Choroid plexus epithelial cell (primary cell): ENCODE data around the gene GPX7.

ENCODE experiments used
- DNase-seq: peaks from one replicate; pipeline ENCODE4 v3.0.0-alpha.2; 2010; ENCODE audit warnings: low read depth
- H3K4me3 ChIP-seq: 2 replicates; pipeline ENCODE4 v1.5.1; 2011; ENCODE audit warnings: low read depth, mild to moderate bottlenecking, control low read depth, low read length, moderate library complexity
- CTCF ChIP-seq: conservative IDR thresholded peaks from 2 replicates; pipeline ENCODE4 v1.5.1; 2011; ENCODE audit warnings: low read depth, mild to moderate bottlenecking, control low read depth, inconsistent platforms, low read length, moderate library complexity

GPX7 gene

DNA sequence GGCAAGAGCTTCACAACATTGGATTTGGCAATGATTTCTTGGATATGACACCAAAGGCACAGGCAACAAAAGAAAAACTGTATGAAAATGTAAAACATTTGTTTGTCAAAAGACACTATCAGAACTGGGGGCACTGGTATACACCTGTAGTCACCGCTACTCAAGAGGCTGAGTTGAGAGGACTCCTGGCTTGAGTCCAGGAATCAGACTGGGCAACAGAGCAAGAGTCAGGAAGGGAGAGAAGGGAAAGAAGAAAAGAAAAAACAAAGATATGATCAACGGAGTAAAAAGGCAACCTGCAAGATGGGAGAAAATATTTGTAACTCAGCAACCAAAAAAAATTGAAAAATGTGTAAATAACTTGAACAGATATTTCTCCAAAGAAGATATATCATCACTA, 43.2 kb upstream of the GPX7 start:
- no peak for DNase-seq
- no peak overlapping the region for H3K4me3 ChIP-seq
- no peak for TF ChIP-seq CTCF

- TF ChIP-seq CTCF: no peak
- no peak overlapping the region for H3K4me3 ChIP-seq
Observed at GRCh38 chr1:52559875-52560274, 42.3 kb upstream of the GPX7 start.

DNA sequence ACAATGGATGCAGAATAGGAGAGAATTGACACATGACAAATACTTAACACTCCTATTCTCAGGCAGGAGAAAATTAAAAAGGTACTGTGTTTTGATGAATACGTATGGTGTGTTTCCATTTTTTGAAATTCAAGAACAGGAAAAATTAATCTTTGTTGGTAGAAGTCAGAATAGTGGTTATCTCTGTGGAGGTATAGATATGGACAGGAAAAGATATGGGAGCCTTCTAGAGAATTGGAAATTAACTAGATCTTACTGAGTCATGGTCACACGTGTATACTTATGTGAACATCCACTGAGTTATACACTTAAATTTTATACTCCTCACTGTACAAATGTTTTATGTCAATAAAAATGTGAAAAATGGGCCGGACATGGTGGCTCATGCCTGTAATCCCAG, 39.4 kb upstream of the GPX7 start:
- no peak overlapping the region for H3K4me3 ChIP-seq
- TF ChIP-seq CTCF: no peak
- DNase-seq: no peak

More at GRCh38 chr1:52559875-52560274, 42.3 kb upstream of the GPX7 start:
- no peak for DNase-seq

- H3K4me3 ChIP-seq: no peak overlapping the region
- peak; percentile 21 for TF ChIP-seq CTCF
- DNase-seq: peak; percentile 41
Observed at GRCh38 chr1:52567943-52568342, 34.2 kb upstream of the GPX7 start.

DNA sequence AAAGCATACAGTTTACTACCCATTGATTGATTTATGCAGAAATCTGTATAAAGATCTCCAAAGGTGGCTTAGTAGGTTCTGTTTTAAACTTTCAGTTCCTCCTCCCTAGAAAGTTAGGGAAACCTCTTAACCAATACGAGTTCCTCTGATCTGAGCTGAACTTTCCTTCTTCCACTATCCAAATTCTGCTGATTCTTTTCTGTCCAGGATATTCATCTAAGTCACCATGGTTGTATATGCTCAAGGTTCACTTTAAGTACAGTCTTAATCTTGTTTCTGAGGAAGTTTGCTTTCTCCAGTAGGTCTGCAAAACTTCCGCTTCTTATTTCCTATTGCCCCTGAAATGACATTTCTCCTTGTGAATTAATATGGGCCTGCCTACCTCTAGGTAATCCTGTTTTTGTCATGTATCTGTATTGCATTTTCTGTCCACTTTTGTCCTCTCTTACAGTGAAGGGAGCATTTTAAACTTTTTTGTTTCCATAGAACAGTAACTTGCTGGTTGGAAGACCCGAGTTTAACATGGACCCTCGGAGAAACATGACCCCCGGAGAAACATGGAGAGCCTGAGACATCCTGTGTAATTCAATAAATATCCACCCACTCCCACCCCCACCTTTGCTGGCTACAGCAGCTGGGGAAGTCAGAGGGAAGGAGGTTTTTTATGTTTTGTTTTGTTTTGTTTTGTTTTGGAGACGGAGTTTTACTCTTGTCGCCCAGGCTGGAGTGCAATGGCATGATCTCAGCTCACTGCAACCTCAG, 32.5 kb upstream of the GPX7 start:
- peak; percentile 13 for DNase-seq
- no peak overlapping the region for H3K4me3 ChIP-seq
- no peak for TF ChIP-seq CTCF

- no peak for TF ChIP-seq CTCF
- DNase-seq: peak; percentile 34
- no peak overlapping the region for H3K4me3 ChIP-seq
Observed at GRCh38 chr1:52571783-52572182, 30.4 kb upstream of the GPX7 start.

DNA sequence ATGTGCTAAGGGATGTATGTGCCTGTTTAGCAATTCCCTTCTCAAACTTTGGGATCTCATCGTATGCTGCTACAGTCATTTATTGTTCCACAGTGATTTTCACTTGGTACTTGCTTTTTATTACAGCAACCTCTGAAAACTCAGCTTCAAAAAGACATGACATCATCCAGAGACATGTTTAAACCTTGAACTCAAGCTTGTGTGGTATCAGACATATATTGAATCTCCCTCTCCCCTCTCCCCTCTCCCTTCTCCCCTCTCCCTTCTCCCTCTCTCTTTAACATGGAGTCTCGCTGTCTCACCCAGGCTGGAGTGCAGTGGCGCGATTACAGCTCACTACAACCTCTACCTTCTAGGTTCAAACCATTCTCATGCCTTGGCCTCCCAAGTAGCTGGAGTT, 29.8 kb upstream of the GPX7 start:
- no peak for DNase-seq
- no peak for TF ChIP-seq CTCF
- no peak overlapping the region for H3K4me3 ChIP-seq
